Panc1 (cell line): ENCODE data around the gene TNIK. TPM values are rescaled to one million over a fixed set of nuclear protein-coding genes. Genes with fewer than 3 reads are reported as not detected.

Experiments
- ATAC-seq: fragments of 200-7000 bp; cut with Tn5 transposase; 2 replicates; pipeline ENCODE4 v1.9.1; 2020; ENCODE audit warnings: mild to moderate bottlenecking, moderate library complexity
- BruUV-seq: library from RNA; stranded (reverse); fragments of 400-500 nt; replicated peaks from 2 replicates; lab custom pipeline; 2021; lab: Mats Ljungman, UMichigan
- CTCF ChIA-PET: fragments of 300-600 bp; sonication (Branson Sonifier 250); formaldehyde crosslinking; loops from one replicate; lab custom pipeline; 2022; ENCODE audit warnings: antibody characterized with exemption; lab: Charles Lee
- POLR2A ChIA-PET: fragments of 300-600 bp; sonication (Branson Sonifier 250); formaldehyde crosslinking; loops from one replicate; lab custom pipeline; 2022; ENCODE audit warnings: antibody characterized with exemption; lab: Charles Lee
- DNase-seq: peaks from one replicate; pipeline ENCODE4 v3.0.0-alpha.2; 2010; ENCODE audit warnings: low read depth, low spot score
- H3K27ac ChIP-seq: 2 replicates; pipeline ENCODE4 v1.5.1; 2011; ENCODE audit warnings: mild to moderate bottlenecking, low read length, inconsistent platforms
- H3K27me3 ChIP-seq: fragments of 200-500 bp; sonication (Bioruptor generic); 2 replicates; pipeline ENCODE4 v1.6.0; 2014; ENCODE audit warnings: low read length, inconsistent platforms; ENCODE audit not compliant: control insufficient read depth, insufficient read depth
- H3K36me3 ChIP-seq: fragments of 200-500 bp; sonication (Bioruptor generic); 2 replicates; pipeline ENCODE4 v1.5.1; 2014; ENCODE audit warnings: inconsistent platforms, mild to moderate bottlenecking, low read length, moderate library complexity; ENCODE audit not compliant: control insufficient read depth, insufficient read depth
- H3K4me1 ChIP-seq: 2 replicates; pipeline ENCODE4 v1.5.1; 2011; ENCODE audit warnings: inconsistent platforms, mild to moderate bottlenecking, low read length, moderate library complexity; ENCODE audit not compliant: control insufficient read depth, insufficient read depth
- H3K4me3 ChIP-seq, 2 experiments: 2 replicates each; pipeline ENCODE4 v1.5.1; 2011 to 2012; ENCODE audit warnings: low read depth in 2 of 2, low read length in 2 of 2, mild to moderate bottlenecking in 2 of 2, inconsistent platforms in 1 of 2, moderate library complexity in 1 of 2
- H3K9me3 ChIP-seq: fragments of 200-500 bp; sonication (Bioruptor generic); 2 replicates; pipeline ENCODE4 v1.5.1; 2014; ENCODE audit warnings: low read depth, mild to moderate bottlenecking, inconsistent platforms, low read length, moderate library complexity; ENCODE audit not compliant: control insufficient read depth, insufficient read depth
- CTCF ChIP-seq: fragments of 450-650 bp; IDR thresholded peaks from 2 replicates; pipeline ENCODE4 v1.5.1; 2017; ENCODE audit warnings: mild to moderate bottlenecking
- POLR2AphosphoS5 ChIP-seq: IDR thresholded peaks from 2 replicates; pipeline ENCODE4 v1.6.1; 2012; ENCODE audit warnings: mild to moderate bottlenecking, low read depth, low read length, moderate library complexity
- REST ChIP-seq, 2 experiments: IDR thresholded peaks; 2 replicates each; pipeline ENCODE4 v1.6.1; 2011 to 2012; ENCODE audit warnings: low read depth in 2 of 2, control low read depth in 1 of 2, low read length in 1 of 2, mild to moderate bottlenecking in 1 of 2, moderate library complexity in 1 of 2; ENCODE audit not compliant: insufficient read depth in 1 of 2
- SIN3A ChIP-seq: IDR thresholded peaks from 2 replicates; pipeline ENCODE4 v1.6.1; 2012; ENCODE audit warnings: low read depth, mild to moderate bottlenecking, low read length, moderate library complexity, borderline replicate concordance; ENCODE audit not compliant: insufficient read depth
- TCF7L2 ChIP-seq: IDR thresholded peaks from 2 replicates; pipeline ENCODE4 v1.6.1; 2011; ENCODE audit warnings: mild to moderate bottlenecking, low read depth, low read length, inconsistent platforms
- in situ Hi-C: cut with HindIII; loops from 2 replicates; pipeline ENCODE4 v1.10.0; 2016; ENCODE audit warnings: low sequenced_read_pairs, low pct_unique_long_range_greater_than_20kb
- intact Hi-C: fragments of 100-400 bp; cut with micrococcal nuclease; formaldehyde crosslinking; loops from one replicate; pipeline ENCODE4 v1.10.0; 2022; ENCODE audit not compliant: unreplicated experiment
- total RNA-seq: library from RNA; stranded (reverse); gene quantifications from one replicate; pipeline ENCODE4 v1.2.1, GENCODE V29; 2021; ENCODE audit not compliant: unreplicated experiment

Gene TNIK
- total RNA-seq, 1 experiment from 2014 or later = 1.9 TPM

- peaks cover 5% of the 10 kb centered on the region; the same call in 1 of the 2 replicates for H3K27me3 ChIP-seq
- no peak overlapping the region for H3K4me3 ChIP-seq
- no peaks in the 10 kb centered on the region for H3K9me3 ChIP-seq
- in situ Hi-C loops = no loop called here
- no peak for TF ChIP-seq CTCF
- TF ChIP-seq TCF7L2 = no peak
- TF ChIP-seq POLR2AphosphoS5 = no peak
- no peak for TF ChIP-seq SIN3A
- no peak for TF ChIP-seq REST (IDR thresholded peaks at IDR 0.05; ENCODE audit: insufficient read depth in 1 of 2, low read depth in 2 of 2, low read length in 1 of 2)
- BruUV-seq = no TSS peak
- POLR2A ChIA-PET = no interaction called here
- DNase-seq (no peak), ATAC-seq (no peak)
- intact Hi-C loops = no loop called here
- no peaks in the 10 kb centered on the region for H3K36me3 ChIP-seq
- H3K4me1 ChIP-seq = peaks cover 3% of the 10 kb centered on the region; the same call in 1 of the 2 replicates
- no peak overlapping the region for H3K27ac ChIP-seq
- CTCF ChIA-PET = no interaction called here
Observed at GRCh38 chr3:171056528-171056927, 403.7 kb downstream of the TNIK start.

- ChIA-PET CTCF (no interaction called here), POLR2A (no interaction called here)
- in situ Hi-C loops (no loop called here), intact Hi-C loops (no loop called here)
- DNase-seq (no peak), ATAC-seq (peak; percentile 71)
- BruUV-seq = no TSS peak
- Histone ChIP-seq H3K9me3 (no peaks in the 10 kb centered on the region), H3K27me3 (peaks cover 5% of the 10 kb centered on the region; the same call in 1 of the 2 replicates), H3K4me1 (peaks cover 3% of the 10 kb centered on the region; the same call in 1 of the 2 replicates), H3K27ac (no peak overlapping the region), H3K36me3 (no peaks in the 10 kb centered on the region), H3K4me3 (no peak overlapping the region)
- TF ChIP-seq REST (IDR thresholded peaks at IDR 0.05; ENCODE audit: insufficient read depth in 1 of 2, low read depth in 2 of 2, low read length in 1 of 2) (no peak), CTCF (no peak), POLR2AphosphoS5 (no peak), TCF7L2 (no peak), SIN3A (no peak)
Observed at GRCh38 chr3:171055336-171056178, 404.6 kb downstream of the TNIK start.
